NT2/D1 (cell line): ENCODE results near the gene ABCD3.
A peak's percentile ranks its signal among the peaks of the same experiment; 100 is the strongest.

ENCODE experiments used
- DNase-seq: peaks from one replicate; pipeline ENCODE4 v3.0.0-alpha.2; 2011; ENCODE audit warnings: low read depth, low spot score
- H3K27me3 ChIP-seq: 2 replicates; pipeline ENCODE4 v1.6.0; 2011; ENCODE audit warnings: mild to moderate bottlenecking; ENCODE audit not compliant: insufficient read length, insufficient read depth
- H3K36me3 ChIP-seq: 2 replicates; pipeline ENCODE4 v1.6.1; 2011; ENCODE audit warnings: mild to moderate bottlenecking, low read length, mixed read lengths; ENCODE audit not compliant: insufficient read depth, insufficient read length
- H3K4me1 ChIP-seq: 2 replicates; pipeline ENCODE4 v1.5.1; 2011; ENCODE audit not compliant: insufficient read depth, insufficient read length
- H3K4me3 ChIP-seq: 2 replicates; pipeline ENCODE4 v1.5.1; 2011; ENCODE audit warnings: low read depth; ENCODE audit not compliant: insufficient read length
- H3K9ac ChIP-seq: 2 replicates; pipeline ENCODE4 v1.6.0; 2011; ENCODE audit warnings: low read depth; ENCODE audit not compliant: insufficient read length
- H3K9me3 ChIP-seq: 2 replicates; pipeline ENCODE4 v1.5.1; 2011; ENCODE audit warnings: mild to moderate bottlenecking, low read length; ENCODE audit not compliant: insufficient read depth
- SUZ12 ChIP-seq: IDR thresholded peaks from 2 replicates; pipeline ENCODE4 v1.6.1; 2011; ENCODE audit not compliant: insufficient read length, insufficient read depth; ENCODE audit errors: extremely low read depth
- YY1 ChIP-seq: IDR thresholded peaks from 2 replicates; pipeline ENCODE4 v1.6.1; 2011; ENCODE audit not compliant: insufficient read length, insufficient read depth
- ZNF274 ChIP-seq: IDR thresholded peaks from 2 replicates; pipeline ENCODE4 v1.6.1; 2011; ENCODE audit warnings: mild to moderate bottlenecking, low read depth, low read length

ABCD3 gene

GRCh38 chr1:94532077-94532476, 113.9 kb downstream of the ABCD3 start:
- Histone ChIP-seq H3K9ac (no peak overlapping the region), H3K27me3 (no peaks in the 10 kb centered on the region), H3K36me3 (peaks cover 86% of the 10 kb centered on the region), H3K4me1 (peaks cover 4% of the 10 kb centered on the region), H3K9me3 (no peaks in the 10 kb centered on the region), H3K4me3 (no peak overlapping the region)
- DNase-seq: no peak
- TF ChIP-seq SUZ12 (no peak), YY1 (no peak)

GRCh38 chr1:94535095-94535494, 116.9 kb downstream of the ABCD3 start:
- Histone ChIP-seq H3K9ac (no peak overlapping the region), H3K4me1 (peaks cover 7% of the 10 kb centered on the region), H3K36me3 (peaks cover 96% of the 10 kb centered on the region), H3K4me3 (no peak overlapping the region), H3K9me3 (no peaks in the 10 kb centered on the region), H3K27me3 (no peaks in the 10 kb centered on the region)
- TF ChIP-seq YY1: no peak
- TF ChIP-seq SUZ12: no peak
- TF ChIP-seq ZNF274: no peak
- no peak for DNase-seq

- no peak for DNase-seq
- no peak for TF ChIP-seq ZNF274
- TF ChIP-seq YY1: no peak
- no peak for TF ChIP-seq SUZ12
- H3K9ac ChIP-seq: no peak overlapping the region
- H3K36me3 ChIP-seq: peaks cover 95% of the 10 kb centered on the region
- H3K4me3 ChIP-seq: no peak overlapping the region
- H3K4me1 ChIP-seq: peaks cover 7% of the 10 kb centered on the region
- H3K9me3 ChIP-seq: no peaks in the 10 kb centered on the region
- no peaks in the 10 kb centered on the region for H3K27me3 ChIP-seq
These were observed 117.7 kb downstream of the ABCD3 start for GRCh38 chr1:94535879-94536278.

DNA sequence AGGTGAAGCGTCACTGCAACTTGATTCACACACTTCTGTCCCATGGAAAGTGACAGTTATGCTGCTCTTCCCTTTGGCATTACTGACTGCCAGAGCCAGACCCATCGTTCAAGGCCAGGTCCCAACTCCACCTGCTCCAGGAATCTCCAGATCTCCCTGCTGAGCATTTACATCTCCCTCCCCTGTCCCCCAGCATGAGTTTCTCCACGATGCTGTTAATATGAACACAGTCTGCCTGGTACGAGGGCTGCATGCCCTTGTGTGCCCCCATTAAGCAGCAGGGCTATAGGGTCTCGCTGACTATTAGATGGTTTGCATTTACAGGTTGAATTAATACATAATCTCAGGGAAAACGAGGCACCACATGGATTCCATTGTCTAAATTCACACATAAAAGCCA, 119.1 kb downstream of the ABCD3 start:
- H3K27me3 ChIP-seq: no peaks in the 10 kb centered on the region

DNA sequence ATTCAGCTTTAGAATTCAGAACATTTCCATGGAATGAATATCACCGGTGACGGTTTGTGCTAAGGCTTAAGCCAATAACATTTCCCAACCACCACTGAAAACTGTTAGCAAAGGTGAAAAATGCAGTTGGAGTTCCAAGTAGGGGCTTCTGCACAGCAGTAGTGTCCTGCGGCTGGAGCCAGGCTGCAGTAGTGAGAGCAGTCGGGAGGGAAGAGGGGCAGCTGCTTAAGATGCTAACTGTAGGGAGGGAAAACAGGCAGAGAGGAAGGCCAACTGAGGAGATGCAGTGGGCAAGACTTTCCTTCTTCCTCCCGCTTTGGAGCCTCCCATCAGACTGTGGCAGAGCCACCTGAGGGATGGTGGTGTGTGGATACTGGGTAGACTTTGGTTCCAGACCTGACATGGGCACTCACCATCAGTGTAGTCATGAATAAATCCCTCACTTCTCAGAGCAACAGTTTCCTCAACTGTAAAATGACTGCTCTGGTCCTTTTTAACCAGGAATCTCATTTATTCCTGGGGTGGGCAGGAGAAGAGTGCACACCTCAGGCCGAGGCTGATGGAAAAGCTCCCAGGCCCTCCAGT, 120.1 kb downstream of the ABCD3 start:
- no peak for DNase-seq
- Histone ChIP-seq H3K9ac (peak overlapping the region; percentile 29), H3K9me3 (no peaks in the 10 kb centered on the region), H3K27me3 (no peaks in the 10 kb centered on the region), H3K4me3 (peak overlapping the region; percentile 12), H3K4me1 (peaks cover 7% of the 10 kb centered on the region), H3K36me3 (peaks cover 71% of the 10 kb centered on the region)
- TF ChIP-seq ZNF274: no peak
- no peak for TF ChIP-seq SUZ12
- no peak for TF ChIP-seq YY1

More for the DNA sequence above, 119.1 kb downstream of the ABCD3 start:
- no peak overlapping the region for H3K4me3 ChIP-seq
- peaks cover 7% of the 10 kb centered on the region for H3K4me1 ChIP-seq
- no peak overlapping the region for H3K9ac ChIP-seq
- peaks cover 81% of the 10 kb centered on the region for H3K36me3 ChIP-seq
- H3K9me3 ChIP-seq: no peaks in the 10 kb centered on the region
- TF ChIP-seq ZNF274 (no peak), YY1 (no peak)
- no peak for DNase-seq

GRCh38 chr1:94539496-94539895, 121.3 kb downstream of the ABCD3 start:
- H3K4me1 ChIP-seq: peaks cover 7% of the 10 kb centered on the region
- peaks cover 61% of the 10 kb centered on the region for H3K36me3 ChIP-seq
- no peaks in the 10 kb centered on the region for H3K9me3 ChIP-seq
- H3K4me3 ChIP-seq: peak overlapping the region; percentile 80
- no peak for DNase-seq
- TF ChIP-seq YY1 (no peak), SUZ12 (no peak), ZNF274 (no peak)
- H3K27me3 ChIP-seq: no peaks in the 10 kb centered on the region
- H3K9ac ChIP-seq: no peak overlapping the region

- no peak for DNase-seq
- H3K27me3 ChIP-seq: no peaks in the 10 kb centered on the region
- H3K4me1 ChIP-seq: peaks cover 7% of the 10 kb centered on the region
- peaks cover 50% of the 10 kb centered on the region for H3K36me3 ChIP-seq
- H3K4me3 ChIP-seq: peak overlapping the region; percentile 80
- TF ChIP-seq ZNF274 (no peak), SUZ12 (no peak), YY1 (no peak)
- H3K9ac ChIP-seq: peak overlapping the region; percentile 88
- H3K9me3 ChIP-seq: no peaks in the 10 kb centered on the region
These were observed 122.5 kb downstream of the ABCD3 start for GRCh38 chr1:94540440-94541245.
